NCI-H2196 (cell line): ENCODE results near the gene FRRS1.
"Not testable (repeated sequence)": the region's sequence is repeated elsewhere in the genome, so short reads cannot be mapped to it uniquely, and the experiment has no call there.

ENCODE experiments used
- DNase-seq: peaks from one replicate; lab custom pipeline; 2025; ENCODE audit not compliant: unreplicated experiment; lab: John Stamatoyannopoulos, UW

The FRRS1 gene

GRCh38 chr1:99768104-99768503 lies 1.7 kb upstream of the FRRS1 start:
- no peak for DNase-seq

DNA sequence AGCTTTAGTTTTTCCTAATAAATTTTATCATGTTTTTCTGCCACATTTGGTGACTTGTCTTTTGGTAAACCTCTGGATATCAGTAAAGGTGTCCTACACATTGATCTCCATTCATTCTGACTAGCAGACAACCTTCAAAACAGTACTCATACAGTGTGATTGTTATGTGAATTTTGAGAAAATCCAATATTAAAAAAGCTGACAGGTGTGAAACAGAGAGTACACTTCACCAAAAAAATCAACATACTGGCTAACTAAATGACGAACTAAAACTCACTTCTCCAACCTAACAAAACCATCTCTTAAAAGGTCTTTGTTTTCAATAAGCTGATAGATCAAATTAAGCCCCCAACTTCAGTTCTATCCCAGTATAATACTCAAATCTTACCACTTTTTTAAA lies 1.5 kb downstream of the FRRS1 start:
- no peak for DNase-seq

DNA sequence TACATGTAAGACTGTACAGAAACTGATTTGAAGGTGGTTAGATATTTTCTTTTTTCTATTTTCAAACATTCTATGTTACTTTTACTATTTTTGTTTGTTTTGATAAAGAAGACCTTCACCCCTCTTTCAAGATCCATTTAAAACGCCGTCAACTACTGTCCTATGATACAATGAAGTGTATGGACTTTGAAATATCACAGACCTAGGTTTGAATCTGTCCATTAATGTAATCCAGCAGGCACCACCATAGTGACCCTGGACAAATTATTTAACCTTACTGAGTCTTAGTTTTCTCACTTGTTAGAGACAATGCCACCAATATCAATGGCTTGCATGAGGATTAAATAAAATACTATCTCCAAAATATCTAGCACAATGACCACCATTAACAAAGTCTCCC lies 2.0 kb downstream of the FRRS1 start:
- DNase-seq, result no peak

DNA sequence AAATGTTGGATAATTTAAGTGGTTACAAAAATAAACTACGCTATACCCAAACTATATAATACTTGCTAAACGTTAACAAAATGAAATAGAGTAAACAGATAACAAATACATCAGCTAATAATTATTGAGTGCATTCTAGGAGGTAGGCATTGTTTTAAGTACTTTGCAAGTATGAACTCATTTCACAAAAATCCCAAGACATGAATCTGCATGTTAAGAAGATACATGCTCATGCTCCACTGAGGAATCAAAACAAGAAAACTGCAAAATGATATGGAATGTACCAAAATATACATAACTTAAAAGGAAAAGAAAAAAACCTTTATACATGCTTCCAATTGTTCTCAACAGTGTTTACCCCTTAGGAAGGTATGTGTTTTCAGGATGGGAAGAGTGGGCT lies 2.5 kb downstream of the FRRS1 start:
- DNase-seq, result no peak

DNA sequence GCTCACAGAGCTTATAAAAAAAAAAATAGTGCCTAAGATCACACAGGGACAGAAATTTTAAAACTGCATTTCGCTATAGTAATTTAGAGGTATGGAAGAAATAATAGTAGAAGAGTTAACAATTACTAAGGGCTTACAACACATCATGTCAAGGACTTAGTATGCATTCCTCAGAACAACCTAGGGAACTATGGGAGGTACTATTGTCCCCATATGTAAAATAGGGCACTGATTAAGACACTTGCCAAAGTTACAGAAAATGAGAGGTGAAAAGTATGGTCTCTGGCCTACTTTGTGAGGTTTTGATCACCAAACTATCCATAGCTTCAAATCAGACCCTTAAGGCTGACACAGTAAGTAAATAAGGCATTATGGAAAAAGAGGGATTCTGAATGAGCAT lies 4.7 kb downstream of the FRRS1 start:
- no peak for DNase-seq

DNA sequence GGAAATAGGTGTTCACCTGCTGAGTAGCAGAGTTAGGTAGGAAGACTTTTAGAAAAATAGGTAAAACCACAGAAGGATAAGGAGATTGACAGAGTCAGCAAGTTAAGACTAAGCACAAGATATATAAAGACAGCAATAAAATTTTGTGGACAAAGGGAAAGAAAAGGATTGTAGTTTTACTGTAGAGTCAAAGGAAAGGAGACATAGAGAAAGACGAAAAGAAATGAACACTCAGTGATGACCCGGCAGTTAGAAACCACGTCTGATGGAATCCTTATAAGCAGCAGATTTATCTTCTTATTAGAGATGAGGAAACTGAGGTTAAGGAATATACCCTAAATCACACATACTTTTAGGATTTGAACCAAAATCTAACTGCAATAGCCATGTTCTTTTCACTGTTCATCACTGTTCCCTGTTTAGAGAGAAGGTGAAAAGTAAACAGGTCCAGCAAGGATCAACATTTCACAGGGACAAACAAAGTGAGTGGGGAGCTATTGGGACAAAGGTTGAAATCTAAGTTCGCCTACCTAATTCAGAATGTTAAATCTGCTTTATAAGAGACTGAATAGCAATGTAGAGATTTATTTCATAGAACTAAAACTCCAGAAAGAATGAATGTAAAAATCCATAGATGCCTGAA lies 6.8 kb downstream of the FRRS1 start:
- no peak for DNase-seq

- not testable (repeated sequence) for DNase-seq
These were observed 7.5 kb downstream of the FRRS1 start for GRCh38 chr1:99758686-99759517.

DNA sequence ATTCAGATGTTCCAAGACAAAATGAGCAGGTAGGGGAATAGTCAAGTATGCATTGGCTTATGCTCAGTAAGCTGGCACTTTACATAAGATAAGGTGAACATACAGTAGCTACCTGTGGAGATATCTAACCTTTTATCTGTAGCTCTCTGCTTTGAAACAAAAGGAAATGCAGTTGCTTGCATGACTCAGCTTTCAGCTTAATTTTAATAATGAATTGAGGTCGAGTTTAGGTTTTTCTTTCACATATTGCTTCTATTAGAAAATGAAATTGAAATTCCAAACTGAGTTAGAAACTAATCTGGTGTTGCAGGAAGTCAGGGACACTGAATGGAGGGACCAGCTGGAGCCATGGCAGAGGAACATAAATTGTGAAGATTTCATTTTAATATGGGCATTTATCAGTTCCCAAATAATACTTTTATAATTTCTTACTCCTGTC lies 8.3 kb downstream of the FRRS1 start:
- no peak for DNase-seq

GRCh38 chr1:99756598-99756997 lies 9.8 kb downstream of the FRRS1 start:
- DNase-seq, result no peak

- no peak for DNase-seq
These were observed 10.8 kb downstream of the FRRS1 start for GRCh38 chr1:99755664-99756063.

DNA sequence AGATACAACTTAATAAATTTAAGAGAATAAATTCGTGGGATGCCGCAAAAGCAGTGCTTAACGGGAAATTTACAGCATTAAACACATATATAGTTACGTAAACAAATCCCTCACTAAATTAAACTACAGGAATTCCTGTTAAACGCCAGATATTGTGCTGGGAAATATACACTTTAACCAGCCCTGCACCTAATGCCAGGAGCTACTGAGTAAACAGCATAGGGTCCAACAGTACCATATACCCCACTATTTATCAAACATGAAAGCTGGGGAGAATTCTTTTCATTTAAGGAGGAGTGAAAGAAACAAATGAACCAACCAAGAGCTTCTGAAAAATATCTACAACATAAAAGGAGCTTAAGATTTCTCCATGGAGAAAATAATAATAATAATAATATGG lies 11.7 kb downstream of the FRRS1 start:
- DNase-seq, result no peak

GRCh38 chr1:99754055-99754626 lies 12.3 kb downstream of the FRRS1 start:
- DNase-seq, result no peak

- no peak for DNase-seq
These were observed 14.4 kb downstream of the FRRS1 start for GRCh38 chr1:99751877-99752504.

DNA sequence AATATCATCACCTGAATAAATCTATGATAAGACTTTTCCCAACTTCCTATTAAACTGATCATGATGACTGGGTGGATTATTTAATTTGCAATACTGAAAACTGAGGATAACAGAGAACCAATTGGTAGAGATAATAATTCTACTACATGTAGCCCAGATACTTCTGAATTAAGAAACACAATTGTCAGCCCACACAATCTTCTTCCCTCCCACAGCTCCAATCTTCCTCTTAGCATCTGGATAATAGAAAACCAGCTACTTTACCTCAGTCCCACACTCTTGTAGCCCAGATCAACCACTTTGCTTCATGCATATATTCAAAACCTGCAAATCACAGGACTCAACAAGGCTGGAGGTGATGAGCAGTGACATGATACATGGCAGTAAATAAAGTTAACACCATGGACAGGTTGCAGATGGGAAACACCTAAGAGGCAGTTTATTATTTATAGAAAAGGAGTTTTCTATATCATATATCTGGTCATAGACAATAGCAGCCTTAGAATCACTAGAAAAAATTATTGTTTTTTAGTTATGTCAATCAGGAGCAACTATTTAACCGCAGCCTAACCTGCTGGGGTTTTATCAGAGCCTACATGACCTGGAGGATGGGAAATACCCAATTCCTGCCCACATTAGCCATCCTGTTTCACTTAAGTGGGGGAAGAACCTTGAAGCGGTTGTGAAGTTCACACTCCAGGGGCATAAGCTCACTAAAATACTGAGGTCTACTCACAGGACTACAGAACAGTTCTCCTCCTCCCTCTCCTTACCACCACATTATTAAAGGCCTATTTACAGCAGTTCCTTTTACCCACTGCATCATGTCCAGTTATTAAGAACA lies 16.7 kb downstream of the FRRS1 start:
- no peak for DNase-seq

DNA sequence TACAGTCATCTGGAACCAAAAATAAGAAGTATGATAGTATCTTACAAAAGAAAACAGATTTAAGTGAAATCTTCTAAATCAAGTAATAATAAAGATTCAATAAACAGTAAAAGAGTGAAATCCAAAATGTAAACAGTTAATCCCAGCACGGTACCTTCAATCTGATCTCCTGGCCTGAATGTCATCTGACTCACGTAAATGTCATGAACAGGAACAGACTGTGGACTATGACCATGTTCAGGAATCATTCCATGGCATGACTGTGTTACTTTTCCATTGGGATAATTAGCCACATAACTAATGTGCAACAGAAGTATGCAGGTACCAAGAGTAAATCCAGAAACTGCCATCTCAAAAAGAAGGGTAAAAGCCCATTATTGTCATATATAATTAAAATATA lies 18.0 kb downstream of the FRRS1 start:
- DNase-seq, result no peak

- no peak for DNase-seq
These were observed 20.8 kb downstream of the FRRS1 start for GRCh38 chr1:99745684-99746083.

GRCh38 chr1:99745061-99745460 lies 21.4 kb downstream of the FRRS1 start:
- DNase-seq, result no peak

DNA sequence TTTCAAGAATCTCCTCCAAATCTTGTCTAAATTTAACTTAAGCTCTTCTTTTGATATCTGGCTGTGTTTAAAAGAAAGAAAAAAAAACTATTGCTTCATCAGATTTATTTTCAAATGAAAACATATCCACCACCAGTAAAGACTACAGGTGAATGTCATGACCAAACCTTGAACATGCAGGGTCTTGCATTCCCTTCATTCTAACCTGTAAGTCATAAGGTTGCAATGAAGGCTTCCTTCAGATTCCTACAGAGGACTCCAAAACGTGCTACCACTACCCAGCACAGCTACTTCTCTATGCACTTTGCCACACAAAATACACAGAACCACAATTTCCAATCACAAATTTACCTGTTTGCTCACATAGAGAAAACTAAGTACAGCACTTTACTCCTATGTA lies 26.3 kb downstream of the FRRS1 start:
- no peak for DNase-seq

DNA sequence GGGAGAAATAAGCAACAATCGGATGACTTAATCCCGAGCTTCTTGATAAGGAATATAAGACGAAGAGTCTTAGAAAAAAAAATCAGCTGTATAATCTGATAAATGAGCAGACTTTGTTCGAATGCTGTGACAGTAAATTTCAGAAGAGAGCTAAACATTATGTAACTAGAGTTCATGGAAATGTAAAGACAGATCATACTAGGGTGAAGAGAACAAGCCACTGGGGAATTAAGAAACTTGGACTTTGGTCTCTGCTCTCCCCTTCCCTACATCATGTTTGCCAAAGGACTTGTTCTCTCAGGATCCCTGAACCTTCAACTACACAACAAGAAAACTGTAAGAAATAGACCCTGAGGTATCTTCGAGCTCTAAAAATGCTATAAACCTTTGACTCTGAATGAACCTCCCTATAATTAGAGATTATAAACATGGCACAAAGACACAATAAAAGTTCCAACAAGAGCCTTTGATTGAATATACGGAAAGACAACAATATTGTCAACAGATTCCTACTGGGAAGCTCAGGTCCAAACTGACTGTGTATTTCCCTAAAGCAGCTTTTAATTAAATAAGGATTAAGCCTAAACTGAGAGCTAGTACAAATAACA lies 27.5 kb downstream of the FRRS1 start:
- no peak for DNase-seq

GRCh38 chr1:99737016-99737415 lies 29.4 kb downstream of the FRRS1 start:
- DNase-seq, result no peak

- DNase-seq, result no peak
These were observed 30.6 kb downstream of the FRRS1 start for GRCh38 chr1:99735852-99736251.
